HepG2 (cell line): ENCODE results near the gene C4BPA. TPM values are rescaled to one million over a fixed set of nuclear protein-coding genes. Genes with fewer than 3 reads are reported as not detected.

Source experiments
- ADNP ChIP-seq: sonication (generic); formaldehyde crosslinking; IDR thresholded peaks from 2 replicates; pipeline ENCODE4 v1.4.0; 2020; ENCODE audit warnings: missing genetic modification reagents
- ARID3A ChIP-seq: IDR thresholded peaks from 2 replicates; pipeline ENCODE4 v1.6.1; 2012; ENCODE audit warnings: low read depth, low read length, improper control_type of control experiment
- CBFB ChIP-seq: sonication (generic); formaldehyde crosslinking; IDR thresholded peaks from 2 replicates; pipeline ENCODE4 v1.4.0; 2020; ENCODE audit warnings: missing genetic modification reagents
- CREB1 ChIP-seq, 2 experiments: fragments of 450-650 bp in 1 of 2; IDR thresholded peaks; 2 replicates each; pipeline ENCODE4 v1.6.1; 2016 to 2017; ENCODE audit warnings: control low read depth in 1 of 2, mild to moderate bottlenecking in 1 of 2, missing compliant biosample characterization in 1 of 2, missing genetic modification characterization in 1 of 2
- FOXK1 ChIP-seq: sonication (generic); formaldehyde crosslinking; IDR thresholded peaks from 2 replicates; pipeline ENCODE4 v1.4.0; 2020; ENCODE audit warnings: low read depth, missing genetic modification reagents, borderline replicate concordance
- HOXA3 ChIP-seq: sonication (generic); formaldehyde crosslinking; IDR thresholded peaks from 2 replicates; pipeline ENCODE4 v1.5.0; 2020; ENCODE audit warnings: missing genetic modification reagents
- IKZF1 ChIP-seq: fragments of 450-650 bp; IDR thresholded peaks from 2 replicates; pipeline ENCODE4 v1.7.1; 2016
- IRF2 ChIP-seq: IDR thresholded peaks from 2 replicates; pipeline ENCODE4 v1.6.1; 2018; ENCODE audit warnings: missing genetic modification reagents, missing compliant biosample characterization
- JUN ChIP-seq: sonication (generic); formaldehyde crosslinking; IDR thresholded peaks from 2 replicates; pipeline ENCODE4 v1.4.0; 2020; ENCODE audit warnings: mild to moderate bottlenecking, missing genetic modification reagents
- KAT8 ChIP-seq: IDR thresholded peaks from 2 replicates; pipeline ENCODE4 v1.6.1; 2016; ENCODE audit warnings: missing genetic modification reagents, missing compliant biosample characterization
- KMT2A ChIP-seq: sonication (generic); formaldehyde crosslinking; IDR thresholded peaks from 2 replicates; pipeline ENCODE4 v1.4.0; 2020; ENCODE audit warnings: missing genetic modification reagents
- NCOA5 ChIP-seq: sonication (generic); formaldehyde crosslinking; IDR thresholded peaks from 2 replicates; pipeline ENCODE4 v1.4.0; 2020; ENCODE audit warnings: missing genetic modification reagents
- SMYD3 ChIP-seq: sonication (generic); formaldehyde crosslinking; IDR thresholded peaks from 2 replicates; pipeline ENCODE4 v1.8.1; 2023; ENCODE audit warnings: mild to moderate bottlenecking, missing genetic modification reagents
- SP2 ChIP-seq: sonication (generic); formaldehyde crosslinking; IDR thresholded peaks from 2 replicates; pipeline ENCODE4 v1.5.1; 2020; ENCODE audit warnings: mild to moderate bottlenecking, missing genetic modification reagents
- YY1 ChIP-seq: IDR thresholded peaks from 2 replicates; pipeline ENCODE4 v1.6.1; 2011; ENCODE audit warnings: low read length, low read depth, moderate library complexity, mild to moderate bottlenecking; ENCODE audit not compliant: insufficient read depth, insufficient replicate concordance
- ZFYVE20 ChIP-seq: sonication (generic); formaldehyde crosslinking; IDR thresholded peaks from 2 replicates; pipeline ENCODE4 v1.8.0; 2023; ENCODE audit warnings: low read depth, mild to moderate bottlenecking, moderate library complexity, missing genetic modification reagents, borderline replicate concordance
- ZKSCAN8 ChIP-seq: IDR thresholded peaks from 2 replicates; pipeline ENCODE4 v1.6.1; 2016; ENCODE audit warnings: borderline replicate concordance, missing genetic modification reagents, missing compliant biosample characterization
- ZNF256 ChIP-seq: sonication (generic); formaldehyde crosslinking; conservative IDR thresholded peaks from 2 replicates; pipeline ENCODE4 v1.4.0; 2020; ENCODE audit warnings: missing genetic modification reagents
- ZNF557 ChIP-seq: sonication (generic); formaldehyde crosslinking; IDR thresholded peaks from 2 replicates; pipeline ENCODE4 v1.4.0; 2020; ENCODE audit warnings: missing genetic modification reagents
- ZNF704 ChIP-seq: sonication (generic); formaldehyde crosslinking; IDR thresholded peaks from 2 replicates; pipeline ENCODE4 v1.8.1; 2023; ENCODE audit warnings: mild to moderate bottlenecking, inconsistent platforms, moderate library complexity, missing genetic modification reagents, borderline replicate concordance
- ZNF878 ChIP-seq: sonication (generic); formaldehyde crosslinking; IDR thresholded peaks from 2 replicates; pipeline ENCODE4 v1.8.1; 2023; ENCODE audit warnings: mild to moderate bottlenecking, missing genetic modification reagents, moderate library complexity
- ZSCAN21 ChIP-seq: sonication (generic); formaldehyde crosslinking; IDR thresholded peaks from 2 replicates; pipeline ENCODE4 v1.8.0; 2022; ENCODE audit warnings: mild to moderate bottlenecking, missing genetic modification reagents, moderate library complexity, borderline replicate concordance
- polyA plus RNA-seq, 8 experiments: library from polyadenylated mRNA; depleted of rRNA in 3 of 8; stranded (reverse) in 7 of 8; unstranded in 1 of 8; fragments of >200 nt; fragmentation: Illumina TruSeq in 4 of 8; extraction: Trizol in 4 of 8; gene quantifications; 2 replicates each; pipeline versions ENCODE4 v1.2.1 to v1.2.3, GENCODE V29; 2011 to 2016; ENCODE audit warnings: low read depth in 4 of 8, missing spikeins in 1 of 8, mixed read lengths in 1 of 8; ENCODE audit not compliant: insufficient read depth in 1 of 8
- total RNA-seq, 5 experiments: library from RNA; depleted of rRNA; stranded (reverse); fragments of >200 nt; fragmentation: Illumina TruSeq; extraction: Trizol; gene quantifications; 2 replicates each; pipeline ENCODE4 v1.2.3, GENCODE V29; 2016; ENCODE audit warnings: low read depth in 1 of 5
- TF ChIP-seq, protein P1 (sequence below): sonication (generic); formaldehyde crosslinking; IDR thresholded peaks from 2 replicates; pipeline ENCODE4 v1.8.0; 2022; ENCODE audit warnings: low read depth, missing genetic modification reagents
- TF ChIP-seq, protein P2 (sequence below): sonication (generic); formaldehyde crosslinking; IDR thresholded peaks from 2 replicates; pipeline ENCODE4 v1.5.1; 2020; ENCODE audit warnings: missing genetic modification reagents, mild to moderate bottlenecking, borderline replicate concordance
- TF ChIP-seq, protein P3 (sequence below): sonication (generic); formaldehyde crosslinking; IDR thresholded peaks from 2 replicates; pipeline ENCODE4 v1.4.0; 2020; ENCODE audit warnings: mild to moderate bottlenecking, missing genetic modification reagents

C4BPA gene
- total and polyA plus RNA-seq, 2 of the 13 experiments (the other 11 are each of a cell fraction or from before 2014, with no cell fraction given) = 32.1 to 60.1 TPM

- no peak for TF ChIP-seq ZNF704 (CRISPR knock-in tag)
- TF ChIP-seq, protein P1, sequence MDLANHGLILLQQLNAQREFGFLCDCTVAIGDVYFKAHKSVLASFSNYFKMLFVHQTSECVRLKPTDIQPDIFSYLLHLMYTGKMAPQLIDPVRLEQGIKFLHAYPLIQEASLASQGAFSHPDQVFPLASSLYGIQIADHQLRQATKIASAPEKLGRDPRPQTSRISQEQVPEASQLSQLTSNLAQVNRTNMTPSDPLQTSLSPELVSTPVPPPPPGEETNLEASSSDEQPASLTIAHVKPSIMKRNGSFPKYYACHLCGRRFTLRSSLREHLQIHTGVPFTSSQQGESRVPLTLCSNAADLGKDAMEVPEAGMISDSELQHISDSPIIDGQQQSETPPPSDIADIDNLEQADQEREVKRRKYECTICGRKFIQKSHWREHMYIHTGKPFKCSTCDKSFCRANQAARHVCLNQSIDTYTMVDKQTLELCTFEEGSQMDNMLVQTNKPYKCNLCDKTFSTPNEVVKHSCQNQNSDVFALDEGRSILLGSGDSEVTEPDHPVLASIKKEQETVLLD (CRISPR knock-in tag) = no peak
- TF ChIP-seq, protein P2, sequence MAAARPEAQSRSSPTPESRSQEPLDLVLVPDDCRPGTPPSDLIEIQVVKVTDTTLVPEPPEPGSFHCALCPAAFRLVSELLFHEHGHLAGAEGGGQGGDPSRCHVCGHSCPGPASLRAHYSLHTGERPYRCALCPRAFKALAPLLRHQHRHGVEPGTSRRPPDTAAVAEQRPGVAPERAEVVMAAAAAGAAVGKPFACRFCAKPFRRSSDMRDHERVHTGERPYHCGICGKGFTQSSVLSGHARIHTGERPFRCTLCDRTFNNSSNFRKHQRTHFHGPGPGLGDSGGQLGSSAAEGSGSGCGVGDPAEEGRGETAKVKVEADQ (CRISPR knock-in tag) = no peak
- TF ChIP-seq IRF2 = peak; percentile 35; the same call in 1 of the 2 replicates
- TF ChIP-seq IKZF1 = no peak
- no peak for TF ChIP-seq KMT2A (CRISPR knock-in tag)
- TF ChIP-seq ARID3A = 0 out of 2 replicates have a peak, but pooled peaks have one; percentile 50
- TF ChIP-seq ZKSCAN8 = peak; percentile 41; the same call in 1 of the 2 replicates
- TF ChIP-seq HOXA3 (CRISPR knock-in tag) = no peak
- TF ChIP-seq ZFYVE20 (CRISPR knock-in tag) = no peak
- no peak for TF ChIP-seq KAT8 (CRISPR knock-in tag)
- no peak for TF ChIP-seq YY1
- TF ChIP-seq JUN (CRISPR knock-in tag) = no peak
- no peak for TF ChIP-seq ZNF878 (CRISPR knock-in tag)
- TF ChIP-seq CBFB = no peak
- no peak for TF ChIP-seq ADNP (CRISPR knock-in tag)
- no peak for TF ChIP-seq FOXK1 (CRISPR knock-in tag)
- TF ChIP-seq ZNF557 = no peak
- TF ChIP-seq, protein P3, sequence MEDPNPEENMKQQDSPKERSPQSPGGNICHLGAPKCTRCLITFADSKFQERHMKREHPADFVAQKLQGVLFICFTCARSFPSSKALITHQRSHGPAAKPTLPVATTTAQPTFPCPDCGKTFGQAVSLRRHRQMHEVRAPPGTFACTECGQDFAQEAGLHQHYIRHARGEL (CRISPR knock-in tag) = no peak
- no peak for TF ChIP-seq SP2 (CRISPR knock-in tag)
- no peak for TF ChIP-seq NCOA5 (CRISPR knock-in tag)
- TF ChIP-seq ZSCAN21 (CRISPR knock-in tag) = no peak
- no peak for TF ChIP-seq CREB1 (IDR thresholded peaks at IDR 0.05)
- 0 out of 2 replicates have a peak, but pooled peaks have one; percentile 12 for TF ChIP-seq CREB1 (CRISPR knock-in tag; IDR thresholded peaks at IDR 0.05)
- TF ChIP-seq SMYD3 (CRISPR knock-in tag) = no peak
- TF ChIP-seq ZNF256 = no peak
These were observed 26.3 kb upstream of the C4BPA start (continued) for GRCh38 chr1:207077470-207078377.
